Breast epithelium (tissue), 3 donors: ENCODE measurements around the gene RASA3.

Experiments
- CTCF ChIP-seq, 3 donors: fragments of 450-650 bp; IDR thresholded peaks; one replicate each; pipeline ENCODE4 v1.5.1; 2016 to 2017; ENCODE audit warnings: antibody characterized with exemption in 3 of 3, mild to moderate bottlenecking in 3 of 3, moderate library complexity in 3 of 3
- POLR2AphosphoS5 ChIP-seq, 3 donors: sonication (generic); formaldehyde crosslinking; IDR thresholded peaks; one replicate each; pipeline ENCODE4 v1.6.1; 2017; ENCODE audit warnings: antibody characterized with exemption in 3 of 3

DNA sequence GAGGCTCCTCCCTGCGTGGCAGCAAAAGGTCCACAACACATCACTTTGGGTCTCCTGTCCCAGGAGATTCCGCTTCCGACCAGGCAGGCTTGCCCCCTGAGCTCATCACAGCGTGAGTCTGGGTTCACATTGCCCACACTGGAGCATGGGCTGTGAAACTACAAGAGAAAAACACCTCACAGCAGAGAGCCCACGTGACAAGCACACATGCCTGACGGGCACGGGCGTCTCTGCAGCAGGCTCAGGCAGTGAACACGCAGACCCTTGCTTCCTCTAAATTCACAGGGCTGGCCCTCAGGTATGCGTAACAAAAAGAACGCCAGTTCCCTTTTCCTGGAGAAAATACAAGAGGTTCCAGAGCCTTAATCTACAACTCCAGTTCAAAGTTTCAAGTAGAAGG, 41.9 kb downstream of the RASA3 start:
- TF ChIP-seq POLR2AphosphoS5 (IDR thresholded peaks at IDR 0.05) (no peak), CTCF (IDR thresholded peaks at IDR 0.05) (no peak)
